Small intestine (tissue), 7 donors: ENCODE measurements around the gene BIN2. TPM values are rescaled to one million over a fixed set of nuclear protein-coding genes. Genes with fewer than 3 reads are reported as not detected.
A peak's percentile ranks its signal among the peaks of the same experiment; 100 is the strongest.

Experiments used
- DNase-seq, 2 donors: peaks; one replicate each; pipeline versions ENCODE4 v3.0.0 to v3.0.0-alpha.2; 2013
- FAIRE-seq: peaks from 2 replicates; lab custom pipeline; 2012; peaks lifted over from hg19 to GRCh38; lab: Jason Lieb, UNC
- H3K27ac ChIP-seq, 3 donors: one replicate each; pipeline ENCODE4 v1.5.1; 2013; ENCODE audit warnings: low read length in 2 of 3, mild to moderate bottlenecking in 2 of 3, control low read depth in 1 of 3, inconsistent platforms in 1 of 3, low read depth in 1 of 3, moderate library complexity in 1 of 3
- H3K27me3 ChIP-seq, 3 donors: one replicate each; pipeline ENCODE4 v1.6.1; 2013; ENCODE audit warnings: low read length in 3 of 3, inconsistent platforms in 1 of 3; ENCODE audit not compliant: control insufficient read depth in 3 of 3, insufficient read depth in 3 of 3
- H3K36me3 ChIP-seq, 3 donors: one replicate each; pipeline ENCODE4 v1.6.1; 2013; ENCODE audit warnings: low read length in 3 of 3, inconsistent platforms in 1 of 3, low read depth in 1 of 3, mild to moderate bottlenecking in 1 of 3, moderate library complexity in 1 of 3; ENCODE audit not compliant: control insufficient read depth in 3 of 3, insufficient read depth in 2 of 3
- H3K4me1 ChIP-seq, 3 donors: one replicate each; pipeline ENCODE4 v1.6.1; 2013; ENCODE audit warnings: low read length in 2 of 3, inconsistent platforms in 1 of 3, low read depth in 1 of 3, mild to moderate bottlenecking in 1 of 3, moderate library complexity in 1 of 3; ENCODE audit not compliant: control insufficient read depth in 3 of 3, insufficient read depth in 2 of 3
- H3K4me3 ChIP-seq, 3 donors: one replicate each; pipeline ENCODE4 v1.5.1; 2013; ENCODE audit warnings: low read length in 3 of 3, control low read depth in 1 of 3, inconsistent platforms in 1 of 3, low read depth in 1 of 3, mild to moderate bottlenecking in 1 of 3, moderate library complexity in 1 of 3
- H3K9me3 ChIP-seq, 2 donors: one replicate each; pipeline ENCODE4 v1.6.1; 2013; ENCODE audit warnings: low read depth in 1 of 2, low read length in 1 of 2; ENCODE audit not compliant: control insufficient read depth in 2 of 2, insufficient read depth in 1 of 2
- WGBS, 3 donors: extraction: QIAGEN DNeasy Blood & Tissue Kit; methylation state at CpG; one replicate each; pipeline ENCODE4 v1.1.7; 2013; 5-methylcytosine and 5-hydroxymethylcytosine counted together
- polyA plus RNA-seq, 4 donors: library from polyadenylated mRNA; stranded (reverse) in 3 of 4; unstranded in 1 of 4; fragments of 200-250 nt in 3 of 4; fragments of 120-200 nt in 1 of 4; gene quantifications; one replicate each; pipeline versions ENCODE4 v1.2.1 to v1.2.3, GENCODE V29; 2013
- donor health status: healthy with polysubstance abuse.
- donor health status: control.
- donor health status: control.
- donor health status: Bipolar disorder and iron deficiency.
- donor health status: healthy.

BIN2 gene
- polyA plus RNA-seq, 4 donors, result 1.6 to 6.1 (median 4.0) TPM

DNA sequence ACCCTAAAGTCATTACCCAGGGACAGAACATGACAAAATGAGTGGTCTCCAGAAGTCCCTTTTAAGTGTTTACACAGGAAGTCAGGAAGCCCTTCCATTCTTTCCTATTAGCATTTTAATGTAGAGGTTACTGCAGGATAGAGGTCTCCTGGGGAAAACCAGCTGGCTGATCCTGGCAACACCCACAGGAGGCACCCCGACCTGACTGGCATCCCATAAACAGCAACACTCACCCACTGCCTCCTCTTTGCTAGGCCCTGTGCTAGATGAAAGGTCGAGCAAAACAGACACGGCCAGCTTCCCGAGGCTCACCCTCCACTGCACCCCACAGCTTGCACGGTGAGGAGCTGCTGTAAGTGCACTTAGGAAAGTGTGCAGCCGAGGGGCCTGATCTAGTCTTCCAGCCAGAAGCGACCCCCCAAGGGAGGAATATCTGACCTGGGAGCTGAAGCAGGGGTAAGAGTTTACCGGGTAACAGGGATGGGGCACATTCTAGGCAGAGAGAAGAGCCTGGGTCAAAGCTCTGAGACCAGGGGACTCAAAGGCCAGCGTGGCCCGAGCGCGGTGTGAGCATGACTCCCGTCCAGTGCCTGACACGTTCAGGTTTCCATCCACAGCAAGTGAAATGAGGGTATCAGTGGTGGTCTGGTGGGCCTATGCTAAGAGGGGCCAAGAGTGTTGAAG, 76.3 kb downstream of the BIN2 start:
- no peak for FAIRE-seq

DNA sequence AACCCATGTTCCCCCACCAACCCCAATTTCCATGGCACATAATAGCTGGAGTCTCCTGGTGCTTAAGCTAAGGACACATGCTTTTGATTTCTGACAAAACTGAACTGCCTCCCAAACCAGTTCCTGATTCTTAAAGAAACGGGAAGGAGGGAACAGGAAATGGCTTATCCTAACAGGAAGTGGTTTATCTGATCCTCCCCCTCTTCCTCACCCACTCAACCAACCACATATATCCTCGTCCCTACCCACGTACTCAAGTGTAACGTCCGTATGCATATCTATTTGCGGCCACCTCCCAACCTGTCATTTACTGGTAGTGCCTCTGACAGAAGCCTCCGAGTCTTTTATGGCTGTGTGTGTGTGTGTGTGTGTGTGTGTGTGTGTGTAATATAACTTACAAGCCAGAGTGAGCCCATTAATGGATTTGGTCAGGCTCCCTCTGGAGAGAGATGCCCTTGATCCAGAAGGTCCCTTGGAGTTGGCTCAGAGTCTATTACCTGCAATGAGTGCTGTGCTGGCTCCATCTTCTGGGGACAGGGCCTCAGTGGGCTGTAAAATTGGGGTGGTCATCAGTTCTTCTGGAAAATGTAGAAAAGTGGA, 77.6 kb downstream of the BIN2 start:
- DNase-seq, result peak; percentile 37 to 41
- Histone ChIP-seq H3K4me3 (no peak overlapping the region), H3K36me3 (peaks cover 0 to 26% (median 9%) of the 10 kb centered on the region in 3 donors), H3K9me3 (no peaks in the 10 kb centered on the region), H3K27me3 (no peaks in the 10 kb centered on the region), H3K27ac (peak overlapping the region in 2 of 3 donors; percentile 56 to 73), H3K4me1 (no peaks in the 10 kb centered on the region)
- WGBS, 3 donors, result 29 to 36% (median 32%) methylated on average over 7 of the region's 7 CpGs
- FAIRE-seq, result no peak

More for the DNA sequence above, 76.3 kb downstream of the BIN2 start:
- Histone ChIP-seq H3K9me3 (no peaks in the 10 kb centered on the region), H3K4me1 (no peaks in the 10 kb centered on the region), H3K4me3 (no peak overlapping the region), H3K27me3 (no peaks in the 10 kb centered on the region), H3K27ac (peak overlapping the region in 1 of 3 donors; percentile 21), H3K36me3 (peaks cover 0 to 18% (median 3%) of the 10 kb centered on the region in 3 donors)
- DNase-seq, result no peak
- 61 to 69% (median 64%) methylated on average over 14 of the region's 14 CpGs for WGBS, 3 donors

DNA sequence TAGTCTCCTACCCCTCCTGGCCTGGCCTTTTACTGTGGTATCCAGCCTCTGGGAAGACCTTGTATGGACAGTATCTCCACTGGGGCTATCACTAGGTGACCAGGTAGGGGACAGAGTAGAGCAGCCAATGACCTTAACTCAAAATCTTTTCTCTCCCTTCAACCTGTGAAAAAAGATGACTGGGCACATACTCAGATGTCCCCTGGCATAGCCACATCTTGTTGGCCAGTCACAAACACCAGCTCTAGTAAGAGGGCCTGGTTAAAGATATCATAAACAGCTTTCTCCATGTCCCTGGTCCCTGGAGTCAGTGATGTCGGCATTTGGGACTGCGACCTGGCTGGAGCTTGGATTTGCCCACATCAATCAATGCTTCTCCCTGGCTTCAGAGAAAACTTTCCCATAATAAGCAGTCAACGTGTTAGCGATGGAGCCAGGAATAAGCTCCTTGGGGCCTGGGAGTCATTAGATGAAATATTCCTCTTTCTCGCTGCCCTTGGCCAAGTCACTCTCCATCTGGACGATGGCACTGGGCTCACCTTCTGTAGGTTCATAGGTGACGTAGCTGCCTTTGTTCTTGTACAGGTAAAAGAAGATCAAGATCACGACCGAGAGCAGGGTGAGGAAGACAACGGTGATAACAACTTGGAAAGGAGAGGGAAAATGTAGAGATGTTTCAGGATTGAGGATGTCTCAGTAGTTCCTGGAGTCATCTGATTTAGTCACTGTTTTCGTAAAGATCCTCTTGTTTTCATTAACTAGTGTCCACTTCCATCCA, 78.3 kb downstream of the BIN2 start:
- Histone ChIP-seq H3K27me3 (no peaks in the 10 kb centered on the region), H3K4me3 (no peak overlapping the region), H3K36me3 (peaks cover 6 to 31% (median 15%) of the 10 kb centered on the region in 3 donors), H3K4me1 (peaks cover 0 to 3% (median 1%) of the 10 kb centered on the region in 3 donors), H3K9me3 (no peaks in the 10 kb centered on the region), H3K27ac (peak overlapping the region in 2 of 3 donors; percentile 56 to 73)
- WGBS, 3 donors, result 90 to 95% (median 93%) methylated on average over 11 of the region's 11 CpGs
- no peak for FAIRE-seq
- no peak for DNase-seq

DNA sequence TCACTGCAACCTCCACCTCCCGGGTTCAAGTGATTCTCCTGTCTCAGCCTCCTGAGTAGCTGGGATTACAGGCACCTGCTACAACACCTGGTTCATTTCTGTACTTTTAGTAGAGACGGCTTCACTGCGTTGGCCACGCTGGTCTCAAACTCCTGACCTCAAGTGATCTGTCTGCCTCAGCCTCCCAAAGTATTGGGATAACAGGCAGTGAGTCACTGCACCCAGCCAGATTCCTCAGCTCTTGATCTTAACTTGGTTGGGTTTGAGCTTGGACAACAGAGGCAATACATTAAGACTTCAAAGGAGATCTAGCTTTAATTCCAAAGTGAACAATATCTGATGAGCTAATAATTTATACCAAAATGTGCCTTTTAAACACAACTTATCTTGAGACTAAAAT, 79.7 kb downstream of the BIN2 start:
- H3K27ac ChIP-seq, result no peak overlapping the region
- no peak overlapping the region for H3K4me3 ChIP-seq
- H3K9me3 ChIP-seq, result no peaks in the 10 kb centered on the region
- WGBS, 3 donors, result 78 to 93% (median 90%) methylated on average over 4 of the region's 4 CpGs
- H3K4me1 ChIP-seq, result peaks cover 0 to 8% (median 4%) of the 10 kb centered on the region in 3 donors
- FAIRE-seq, result no peak
- H3K36me3 ChIP-seq, result peaks cover 7 to 30% (median 17%) of the 10 kb centered on the region in 3 donors
- no peaks in the 10 kb centered on the region for H3K27me3 ChIP-seq
- DNase-seq, result no peak

DNA sequence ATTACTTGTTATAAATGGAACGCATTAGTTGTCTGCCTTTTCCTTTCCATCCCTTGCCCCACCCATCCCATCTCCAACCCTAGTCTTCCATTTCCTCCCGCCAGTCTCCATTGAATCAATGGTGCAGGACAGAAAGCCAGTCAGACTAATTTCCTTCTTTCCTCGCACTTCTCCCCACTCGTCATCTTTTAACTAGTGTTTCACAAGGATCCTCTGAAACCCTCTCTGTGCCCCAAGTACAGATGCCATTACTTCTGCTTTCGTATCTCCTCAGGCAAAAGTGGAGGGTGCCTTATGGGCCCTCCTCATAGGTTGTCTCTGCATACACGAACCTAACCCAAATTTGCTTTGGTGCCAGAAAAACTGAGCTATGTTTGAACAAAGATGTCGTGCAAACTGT, 81.1 kb downstream of the BIN2 start:
- Histone ChIP-seq H3K9me3 (no peaks in the 10 kb centered on the region), H3K4me1 (peaks cover 0 to 10% (median 7%) of the 10 kb centered on the region in 3 donors), H3K27me3 (no peaks in the 10 kb centered on the region), H3K4me3 (no peak overlapping the region), H3K36me3 (peaks cover 7 to 28% (median 17%) of the 10 kb centered on the region in 3 donors), H3K27ac (no peak overlapping the region)
- DNase-seq (no peak), FAIRE-seq (no peak)
- 67 to 74% (median 69%) methylated on average over 7 of the region's 7 CpGs for WGBS, 3 donors

DNA sequence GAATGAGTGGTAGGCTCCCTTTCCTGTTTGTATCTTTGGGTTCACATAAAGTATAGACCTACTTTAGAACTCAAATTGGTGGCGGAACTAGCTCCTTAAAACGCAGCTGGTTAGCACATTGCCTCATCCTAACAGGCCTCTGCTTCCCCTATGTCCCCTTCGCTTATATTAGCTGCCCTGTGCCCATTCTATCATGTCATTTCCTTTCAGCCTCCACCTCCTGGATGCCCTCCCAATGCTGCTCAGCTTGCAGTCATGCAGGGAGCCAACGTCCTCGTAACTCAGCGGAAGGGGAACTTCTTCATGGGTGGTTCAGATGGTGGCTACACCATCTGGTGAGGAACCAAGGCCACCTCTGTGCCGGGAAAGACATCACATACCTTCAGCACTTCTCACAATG, 81.9 kb downstream of the BIN2 start:
- Histone ChIP-seq H3K36me3 (peaks cover 7 to 25% (median 17%) of the 10 kb centered on the region in 3 donors), H3K4me3 (no peak overlapping the region), H3K4me1 (peaks cover 0 to 11% (median 7%) of the 10 kb centered on the region in 3 donors), H3K27me3 (no peaks in the 10 kb centered on the region), H3K27ac (no peak overlapping the region), H3K9me3 (no peaks in the 10 kb centered on the region)
- DNase-seq, result no peak
- 80 to 85% (median 84%) methylated on average over 7 of the region's 7 CpGs for WGBS, 3 donors
- no peak for FAIRE-seq

DNA sequence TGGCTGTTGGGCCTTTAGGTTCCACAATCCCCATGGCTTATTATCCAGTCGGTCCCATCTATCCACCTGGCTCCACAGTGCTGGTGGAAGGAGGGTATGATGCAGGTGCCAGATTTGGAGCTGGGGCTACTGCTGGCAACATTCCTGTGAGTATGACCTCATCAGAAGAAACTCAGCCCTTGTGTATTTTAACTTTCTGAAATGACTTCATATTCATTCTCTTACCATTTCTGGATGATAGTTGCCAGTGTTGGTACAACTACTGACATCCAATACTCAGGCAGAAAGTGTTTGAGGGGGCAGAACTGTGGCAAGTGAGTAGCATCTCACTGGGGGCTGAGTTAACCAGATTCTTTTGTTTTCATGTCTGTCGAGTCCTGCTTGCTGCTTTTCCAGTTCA, 83.0 kb downstream of the BIN2 start:
- Histone ChIP-seq H3K36me3 (peaks cover 7 to 25% (median 17%) of the 10 kb centered on the region in 3 donors), H3K4me3 (no peak overlapping the region), H3K9me3 (no peaks in the 10 kb centered on the region), H3K4me1 (peaks cover 0 to 11% (median 7%) of the 10 kb centered on the region in 3 donors), H3K27ac (no peak overlapping the region), H3K27me3 (no peaks in the 10 kb centered on the region)
- DNase-seq, result no peak
- 41 to 74% (median 57%) methylated on average over 2 of the region's 2 CpGs for WGBS, 3 donors
- no peak for FAIRE-seq
